HuH-7.5 (cell line): ENCODE data around the gene CXCL9.
"Not testable (repeated sequence)": the region's sequence is repeated elsewhere in the genome, so short reads cannot be mapped to it uniquely, and the experiment has no call there.

ENCODE experiments used
- DNase-seq: peaks from one replicate; pipeline ENCODE4 v3.0.0; 2011; ENCODE audit warnings: low spot score

CXCL9 gene

GRCh38 chr4:75954811-75955210 lies 52.5 kb downstream of the CXCL9 start:
- DNase-seq = not testable (repeated sequence)

- DNase-seq = no peak
Measured at GRCh38 chr4:75953509-75953908, 53.8 kb downstream of the CXCL9 start.
